AG10803 (cell line): ENCODE measurements around the gene CD151.

Source experiments
- DNase-seq: peaks from one replicate; pipeline ENCODE4 v3.0.0; 2010; ENCODE audit warnings: low read depth
- H3K4me3 ChIP-seq: 2 replicates; pipeline ENCODE4 v1.5.1; 2011; ENCODE audit warnings: mild to moderate bottlenecking, low read length, control low read depth
- TF ChIP-seq, protein P1 (sequence below): conservative IDR thresholded peaks from 2 replicates; pipeline ENCODE4 v1.5.1; 2011; ENCODE audit warnings: mild to moderate bottlenecking, low read length, control low read depth, inconsistent platforms

CD151 gene

DNA sequence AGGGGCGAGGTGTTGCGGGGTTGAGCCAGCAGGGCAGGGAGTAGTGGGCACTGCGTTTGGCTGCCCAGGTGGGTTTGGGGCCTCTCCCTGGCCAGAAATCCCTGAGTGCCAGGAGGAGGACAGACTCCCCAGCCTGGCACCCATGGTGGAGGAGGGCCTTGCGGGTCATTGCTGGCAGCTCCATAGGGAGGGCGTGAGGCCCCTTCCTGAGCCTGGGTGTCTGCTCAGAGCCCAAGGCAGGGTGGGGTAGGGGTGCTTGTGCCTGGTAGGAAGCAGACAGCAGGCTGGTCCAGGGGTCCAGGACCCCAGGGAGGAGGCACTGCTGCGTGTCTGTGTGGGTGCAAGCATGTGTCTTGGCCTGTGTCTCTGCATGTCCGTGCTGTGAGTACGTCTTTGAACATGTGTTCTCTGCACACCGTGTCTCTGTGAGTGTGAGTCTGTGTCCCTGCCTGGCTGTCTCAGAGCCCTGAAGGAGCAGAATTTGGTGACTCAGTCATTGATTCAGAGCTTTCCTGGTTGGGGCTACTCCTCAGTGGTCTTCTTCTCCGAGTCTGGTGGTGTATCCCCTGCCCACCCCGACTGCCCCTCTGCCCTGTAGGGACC, 13.8 kb downstream of the CD151 start:
- peak; percentile 34 for DNase-seq
- no peak overlapping the region for H3K4me3 ChIP-seq
- TF ChIP-seq, protein P1, sequence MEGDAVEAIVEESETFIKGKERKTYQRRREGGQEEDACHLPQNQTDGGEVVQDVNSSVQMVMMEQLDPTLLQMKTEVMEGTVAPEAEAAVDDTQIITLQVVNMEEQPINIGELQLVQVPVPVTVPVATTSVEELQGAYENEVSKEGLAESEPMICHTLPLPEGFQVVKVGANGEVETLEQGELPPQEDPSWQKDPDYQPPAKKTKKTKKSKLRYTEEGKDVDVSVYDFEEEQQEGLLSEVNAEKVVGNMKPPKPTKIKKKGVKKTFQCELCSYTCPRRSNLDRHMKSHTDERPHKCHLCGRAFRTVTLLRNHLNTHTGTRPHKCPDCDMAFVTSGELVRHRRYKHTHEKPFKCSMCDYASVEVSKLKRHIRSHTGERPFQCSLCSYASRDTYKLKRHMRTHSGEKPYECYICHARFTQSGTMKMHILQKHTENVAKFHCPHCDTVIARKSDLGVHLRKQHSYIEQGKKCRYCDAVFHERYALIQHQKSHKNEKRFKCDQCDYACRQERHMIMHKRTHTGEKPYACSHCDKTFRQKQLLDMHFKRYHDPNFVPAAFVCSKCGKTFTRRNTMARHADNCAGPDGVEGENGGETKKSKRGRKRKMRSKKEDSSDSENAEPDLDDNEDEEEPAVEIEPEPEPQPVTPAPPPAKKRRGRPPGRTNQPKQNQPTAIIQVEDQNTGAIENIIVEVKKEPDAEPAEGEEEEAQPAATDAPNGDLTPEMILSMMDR = no peak

DNA sequence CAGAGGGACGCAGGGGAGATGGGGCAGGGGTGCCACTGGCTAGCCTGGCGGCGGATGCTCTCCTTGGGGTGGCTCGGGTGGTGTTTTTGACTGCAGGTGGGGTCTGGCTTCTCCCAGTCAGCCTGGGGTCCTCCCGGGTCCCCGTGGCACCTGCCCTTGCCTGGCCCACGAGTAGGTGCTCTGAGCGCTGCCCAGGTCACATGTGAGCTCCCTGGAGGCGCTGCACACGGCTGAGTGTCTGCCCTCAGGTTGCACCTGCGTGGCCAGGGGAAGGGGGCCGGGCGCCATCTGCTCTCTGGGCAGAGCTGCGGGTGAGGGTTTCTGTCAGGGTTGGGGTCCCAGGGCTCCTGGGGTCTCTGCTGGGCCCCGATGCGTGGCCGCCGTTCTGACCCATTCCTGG, 15.1 kb downstream of the CD151 start:
- H3K4me3 ChIP-seq = no peak overlapping the region
- TF ChIP-seq, protein P1 = no peak
- DNase-seq = no peak

DNA sequence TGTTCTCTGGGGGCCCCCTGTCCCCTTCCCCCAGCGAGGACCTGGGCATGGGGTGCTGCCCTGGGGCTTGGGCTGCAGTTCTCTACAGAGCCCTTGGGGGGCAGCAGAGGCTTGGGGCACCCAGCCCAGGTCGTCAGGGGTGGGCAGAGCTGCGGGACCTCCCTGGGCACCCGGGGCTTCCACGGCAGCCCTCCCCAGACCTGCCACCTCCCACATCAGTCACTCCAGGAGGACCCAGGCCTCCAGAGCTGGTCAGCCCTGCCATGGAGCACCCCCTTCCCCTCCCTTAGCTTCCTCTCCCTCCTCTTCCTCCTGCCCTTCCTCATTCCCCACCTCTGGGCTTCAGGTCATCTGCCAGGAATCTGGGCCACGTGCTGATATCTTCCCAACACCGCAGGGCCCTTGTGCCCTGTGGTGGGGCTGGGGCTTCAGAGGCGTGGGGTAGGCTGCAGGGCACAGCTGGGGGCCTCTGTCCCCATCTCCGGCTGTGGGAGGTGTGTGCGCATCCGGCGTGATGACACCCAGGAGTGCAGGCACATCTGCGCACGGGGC, 15.7 kb downstream of the CD151 start:
- H3K4me3 ChIP-seq = no peak overlapping the region
- no peak for DNase-seq
- TF ChIP-seq, protein P1 = peak; percentile 74

DNA sequence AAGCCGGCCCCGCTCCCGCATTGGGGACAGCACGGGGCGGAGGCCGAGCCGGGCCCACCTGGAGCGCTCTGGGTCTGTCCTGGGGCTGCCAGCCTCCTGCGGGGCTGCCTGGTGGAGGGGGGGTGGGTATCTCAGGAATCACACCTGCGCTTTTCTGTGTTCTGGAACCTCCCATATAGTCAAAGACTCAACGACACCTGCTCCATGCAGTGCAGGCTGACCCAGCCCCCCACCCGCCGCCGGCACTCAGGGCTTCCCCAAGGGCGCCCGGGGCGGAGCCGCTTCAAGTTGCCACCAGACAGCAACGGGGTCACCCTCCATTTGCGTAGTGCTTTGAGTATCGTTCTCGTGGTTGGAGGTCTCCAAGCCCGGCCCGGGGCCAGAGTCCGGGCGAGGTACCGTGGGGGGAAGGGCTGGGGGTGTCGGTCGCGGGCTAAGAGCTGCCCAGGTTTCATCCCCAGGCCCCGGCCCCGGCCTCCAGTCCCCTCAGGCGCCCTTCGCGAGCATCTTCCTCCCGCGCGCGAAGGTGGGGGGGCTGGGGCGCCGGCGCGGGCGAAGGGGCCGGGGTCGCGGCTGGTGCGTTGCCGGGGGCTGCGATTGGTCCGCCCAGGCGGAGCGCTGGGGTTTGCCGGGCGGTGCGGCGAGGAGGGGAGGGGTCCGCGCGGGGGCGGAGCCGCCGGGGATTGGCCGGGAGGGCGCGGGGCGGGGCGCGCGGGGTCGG, 16.5 kb downstream of the CD151 start:
- H3K4me3 ChIP-seq = peak overlapping the region; percentile 47
- TF ChIP-seq, protein P1 = no peak
- no peak for DNase-seq

DNA sequence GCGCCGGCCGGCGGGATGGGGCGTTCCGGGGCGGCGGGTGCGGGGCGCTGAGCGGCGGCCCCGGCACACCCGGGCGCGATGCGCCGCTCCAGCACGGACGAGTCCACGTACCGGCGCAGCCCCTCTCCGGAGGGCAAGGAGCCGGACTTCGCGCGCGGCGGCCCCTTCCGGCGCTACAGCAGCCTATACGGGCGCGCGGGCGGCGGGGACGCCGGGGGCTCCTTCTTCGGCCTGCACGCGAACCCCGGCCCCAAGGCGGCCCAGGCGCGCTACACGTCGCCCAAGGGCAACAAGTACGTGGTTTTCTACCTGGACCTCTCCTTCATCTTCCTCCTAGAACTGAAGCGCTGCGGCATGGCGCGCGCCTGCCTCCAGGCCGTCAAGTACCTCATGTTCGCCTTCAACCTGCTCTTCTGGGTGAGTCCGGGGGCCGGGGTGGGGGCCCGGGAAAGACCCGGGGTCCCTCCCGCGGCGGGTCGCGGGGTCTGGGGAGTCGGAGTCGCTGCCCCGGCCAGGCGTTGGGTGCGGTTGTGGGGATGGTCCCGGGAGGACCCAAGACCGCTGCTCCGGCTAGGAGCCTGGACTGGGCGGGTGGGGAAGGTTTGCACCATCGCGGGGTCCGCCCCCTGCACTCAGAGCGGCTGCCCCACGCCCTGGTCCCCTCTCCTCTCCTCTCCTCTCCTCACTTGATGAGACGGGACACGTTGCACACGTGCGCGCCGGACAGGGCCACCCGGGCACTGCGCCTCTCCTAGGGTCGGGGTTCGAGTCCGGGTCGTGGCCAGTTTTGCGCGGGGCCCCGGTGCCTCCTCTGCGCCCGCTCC, 17.4 kb downstream of the CD151 start:
- no peak for DNase-seq
- H3K4me3 ChIP-seq = peak overlapping the region; percentile 26; the same call in 1 of the 2 replicates
- TF ChIP-seq, protein P1 = no peak

DNA sequence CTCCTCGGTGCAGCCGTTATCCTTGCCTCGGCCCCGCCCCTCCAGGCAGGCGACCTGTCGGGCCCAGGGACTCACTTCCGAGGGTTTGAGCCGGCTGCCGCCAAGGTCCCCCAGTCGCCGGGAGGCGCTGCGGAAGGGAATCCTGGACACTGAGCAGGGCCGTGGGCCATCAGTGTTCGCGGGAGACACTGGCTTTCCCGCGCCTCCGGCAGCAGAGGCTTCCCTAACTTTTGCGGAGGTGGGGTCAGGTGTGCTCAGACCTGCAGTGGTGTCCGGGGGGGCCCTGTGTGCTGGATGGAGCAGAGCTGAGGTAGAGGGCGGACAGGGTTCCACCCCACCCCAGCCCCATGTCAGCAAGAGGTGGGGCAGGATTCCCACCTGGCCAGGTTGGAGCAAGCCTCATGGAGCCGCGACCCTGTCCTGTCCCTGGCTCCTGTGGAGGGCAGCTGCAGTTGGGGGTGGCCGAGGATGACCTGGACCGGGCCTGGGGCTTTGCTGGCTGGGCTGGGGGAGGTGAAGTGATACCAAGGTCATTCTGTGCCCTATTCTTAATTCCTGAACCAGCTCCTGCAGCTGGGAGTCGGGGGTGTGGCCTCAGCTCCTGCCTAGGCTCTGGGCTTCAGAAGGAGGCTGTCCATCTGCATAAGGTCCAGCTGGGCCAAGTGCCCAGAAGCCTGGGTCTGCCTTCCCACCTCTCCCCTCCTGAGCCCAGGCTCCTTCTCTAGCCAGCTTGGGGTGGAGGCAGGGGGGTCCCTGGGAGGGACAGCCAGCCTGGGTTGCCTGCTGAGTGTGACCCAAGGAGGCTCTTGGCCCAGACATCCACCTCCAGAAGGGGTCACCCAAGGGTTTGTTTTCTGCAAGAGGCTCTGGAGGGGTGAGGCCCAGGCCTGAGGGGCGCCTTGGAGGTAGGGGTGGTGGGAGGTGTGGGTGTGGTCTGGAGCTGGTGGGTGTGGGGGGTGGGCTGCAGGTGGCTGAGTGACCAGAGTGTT, 18.3 kb downstream of the CD151 start:
- no peak for DNase-seq
- TF ChIP-seq, protein P1 = no peak
- no peak overlapping the region for H3K4me3 ChIP-seq
